Liver (tissue), 3 donors: ENCODE results near the gene APOL4.

ENCODE experiments used
- EGR1 ChIP-seq, 2 donors: IDR thresholded peaks; 2 replicates each; pipeline ENCODE4 v1.6.1; 2016 to 2018; ENCODE audit warnings: antibody characterized with exemption in 2 of 2, low read depth in 2 of 2
- FOXA1 ChIP-seq: IDR thresholded peaks from 2 replicates; pipeline ENCODE4 v1.6.1; 2016; ENCODE audit warnings: antibody characterized with exemption
- RAD21 ChIP-seq, 2 donors: IDR thresholded peaks; 2 replicates each; pipeline ENCODE4 v1.6.1; 2016; ENCODE audit warnings: antibody characterized with exemption in 2 of 2, mild to moderate bottlenecking in 2 of 2
- SP1 ChIP-seq: IDR thresholded peaks from 2 replicates; pipeline ENCODE4 v1.6.1; 2018; ENCODE audit warnings: antibody characterized with exemption, mild to moderate bottlenecking
- TAF1 ChIP-seq: conservative IDR thresholded peaks from 2 replicates; pipeline ENCODE4 v1.6.1; 2016; ENCODE audit warnings: antibody characterized with exemption, mild to moderate bottlenecking
- TF ChIP-seq, protein P1 (sequence below): fragments of 150-350 bp; IDR thresholded peaks from 2 replicates; pipeline ENCODE4 v1.5.1; 2017; ENCODE audit warnings: improper control_type of control experiment, low read depth, low read length; ENCODE audit not compliant: missing input control
- TF ChIP-seq, protein P2 (sequence below): IDR thresholded peaks from 2 replicates; pipeline ENCODE4 v1.6.1; 2016; ENCODE audit warnings: antibody characterized with exemption
- TF ChIP-seq, protein P3 (sequence below): IDR thresholded peaks from 2 replicates; pipeline ENCODE4 v1.6.1; 2016; ENCODE audit warnings: antibody characterized with exemption, mild to moderate bottlenecking
- donor health status: healthy.
- donor health status: healthy.

DNA sequence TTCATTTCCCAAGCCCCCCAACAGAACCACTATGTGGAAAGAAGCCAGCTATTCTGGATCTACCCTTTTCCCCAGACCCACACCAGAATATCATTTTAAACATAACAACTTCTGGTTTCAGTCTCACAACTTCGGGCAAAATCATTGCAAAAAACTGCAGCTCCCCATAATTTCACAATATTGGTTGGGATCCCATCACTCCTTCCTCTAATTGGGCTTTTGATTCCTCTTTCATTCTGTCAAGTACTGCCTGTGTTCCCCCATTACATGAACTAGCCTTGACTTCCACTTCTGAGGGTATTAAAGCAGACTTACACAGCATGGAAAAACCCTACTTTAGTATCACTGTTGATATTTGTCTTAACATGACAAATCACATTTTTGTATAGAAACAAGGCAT is 37.0 kb downstream of the APOL4 start:
- TF ChIP-seq, protein P1, sequence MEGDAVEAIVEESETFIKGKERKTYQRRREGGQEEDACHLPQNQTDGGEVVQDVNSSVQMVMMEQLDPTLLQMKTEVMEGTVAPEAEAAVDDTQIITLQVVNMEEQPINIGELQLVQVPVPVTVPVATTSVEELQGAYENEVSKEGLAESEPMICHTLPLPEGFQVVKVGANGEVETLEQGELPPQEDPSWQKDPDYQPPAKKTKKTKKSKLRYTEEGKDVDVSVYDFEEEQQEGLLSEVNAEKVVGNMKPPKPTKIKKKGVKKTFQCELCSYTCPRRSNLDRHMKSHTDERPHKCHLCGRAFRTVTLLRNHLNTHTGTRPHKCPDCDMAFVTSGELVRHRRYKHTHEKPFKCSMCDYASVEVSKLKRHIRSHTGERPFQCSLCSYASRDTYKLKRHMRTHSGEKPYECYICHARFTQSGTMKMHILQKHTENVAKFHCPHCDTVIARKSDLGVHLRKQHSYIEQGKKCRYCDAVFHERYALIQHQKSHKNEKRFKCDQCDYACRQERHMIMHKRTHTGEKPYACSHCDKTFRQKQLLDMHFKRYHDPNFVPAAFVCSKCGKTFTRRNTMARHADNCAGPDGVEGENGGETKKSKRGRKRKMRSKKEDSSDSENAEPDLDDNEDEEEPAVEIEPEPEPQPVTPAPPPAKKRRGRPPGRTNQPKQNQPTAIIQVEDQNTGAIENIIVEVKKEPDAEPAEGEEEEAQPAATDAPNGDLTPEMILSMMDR = no peak
- TF ChIP-seq, protein P2, sequence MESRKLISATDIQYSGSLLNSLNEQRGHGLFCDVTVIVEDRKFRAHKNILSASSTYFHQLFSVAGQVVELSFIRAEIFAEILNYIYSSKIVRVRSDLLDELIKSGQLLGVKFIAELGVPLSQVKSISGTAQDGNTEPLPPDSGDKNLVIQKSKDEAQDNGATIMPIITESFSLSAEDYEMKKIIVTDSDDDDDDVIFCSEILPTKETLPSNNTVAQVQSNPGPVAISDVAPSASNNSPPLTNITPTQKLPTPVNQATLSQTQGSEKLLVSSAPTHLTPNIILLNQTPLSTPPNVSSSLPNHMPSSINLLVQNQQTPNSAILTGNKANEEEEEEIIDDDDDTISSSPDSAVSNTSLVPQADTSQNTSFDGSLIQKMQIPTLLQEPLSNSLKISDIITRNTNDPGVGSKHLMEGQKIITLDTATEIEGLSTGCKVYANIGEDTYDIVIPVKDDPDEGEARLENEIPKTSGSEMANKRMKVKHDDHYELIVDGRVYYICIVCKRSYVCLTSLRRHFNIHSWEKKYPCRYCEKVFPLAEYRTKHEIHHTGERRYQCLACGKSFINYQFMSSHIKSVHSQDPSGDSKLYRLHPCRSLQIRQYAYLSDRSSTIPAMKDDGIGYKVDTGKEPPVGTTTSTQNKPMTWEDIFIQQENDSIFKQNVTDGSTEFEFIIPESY = no peak
- TF ChIP-seq, protein P3, sequence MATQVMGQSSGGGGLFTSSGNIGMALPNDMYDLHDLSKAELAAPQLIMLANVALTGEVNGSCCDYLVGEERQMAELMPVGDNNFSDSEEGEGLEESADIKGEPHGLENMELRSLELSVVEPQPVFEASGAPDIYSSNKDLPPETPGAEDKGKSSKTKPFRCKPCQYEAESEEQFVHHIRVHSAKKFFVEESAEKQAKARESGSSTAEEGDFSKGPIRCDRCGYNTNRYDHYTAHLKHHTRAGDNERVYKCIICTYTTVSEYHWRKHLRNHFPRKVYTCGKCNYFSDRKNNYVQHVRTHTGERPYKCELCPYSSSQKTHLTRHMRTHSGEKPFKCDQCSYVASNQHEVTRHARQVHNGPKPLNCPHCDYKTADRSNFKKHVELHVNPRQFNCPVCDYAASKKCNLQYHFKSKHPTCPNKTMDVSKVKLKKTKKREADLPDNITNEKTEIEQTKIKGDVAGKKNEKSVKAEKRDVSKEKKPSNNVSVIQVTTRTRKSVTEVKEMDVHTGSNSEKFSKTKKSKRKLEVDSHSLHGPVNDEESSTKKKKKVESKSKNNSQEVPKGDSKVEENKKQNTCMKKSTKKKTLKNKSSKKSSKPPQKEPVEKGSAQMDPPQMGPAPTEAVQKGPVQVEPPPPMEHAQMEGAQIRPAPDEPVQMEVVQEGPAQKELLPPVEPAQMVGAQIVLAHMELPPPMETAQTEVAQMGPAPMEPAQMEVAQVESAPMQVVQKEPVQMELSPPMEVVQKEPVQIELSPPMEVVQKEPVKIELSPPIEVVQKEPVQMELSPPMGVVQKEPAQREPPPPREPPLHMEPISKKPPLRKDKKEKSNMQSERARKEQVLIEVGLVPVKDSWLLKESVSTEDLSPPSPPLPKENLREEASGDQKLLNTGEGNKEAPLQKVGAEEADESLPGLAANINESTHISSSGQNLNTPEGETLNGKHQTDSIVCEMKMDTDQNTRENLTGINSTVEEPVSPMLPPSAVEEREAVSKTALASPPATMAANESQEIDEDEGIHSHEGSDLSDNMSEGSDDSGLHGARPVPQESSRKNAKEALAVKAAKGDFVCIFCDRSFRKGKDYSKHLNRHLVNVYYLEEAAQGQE = no peak
- TF ChIP-seq EGR1 (IDR thresholded peaks at IDR 0.05; ENCODE audit: low read depth in 2 of 2) = no peak
- no peak for TF ChIP-seq SP1
- no peak for TF ChIP-seq FOXA1
- TF ChIP-seq TAF1 = no peak
- no peak for TF ChIP-seq RAD21 (IDR thresholded peaks at IDR 0.05)
